ENCODE data around the gene ZNRF1. TPM values are rescaled to one million over a fixed set of nuclear protein-coding genes. Genes with fewer than 3 reads are reported as not detected.

ZNRF1 gene
- total RNA-seq, 1 experiment from 2014 or later, result 13.7 TPM

GRCh38 chr16:75147968-75148310, 149.1 kb downstream of the ZNRF1 start:
- no peak for DNase-seq (ENCODE audit: low spot score)

DNA sequence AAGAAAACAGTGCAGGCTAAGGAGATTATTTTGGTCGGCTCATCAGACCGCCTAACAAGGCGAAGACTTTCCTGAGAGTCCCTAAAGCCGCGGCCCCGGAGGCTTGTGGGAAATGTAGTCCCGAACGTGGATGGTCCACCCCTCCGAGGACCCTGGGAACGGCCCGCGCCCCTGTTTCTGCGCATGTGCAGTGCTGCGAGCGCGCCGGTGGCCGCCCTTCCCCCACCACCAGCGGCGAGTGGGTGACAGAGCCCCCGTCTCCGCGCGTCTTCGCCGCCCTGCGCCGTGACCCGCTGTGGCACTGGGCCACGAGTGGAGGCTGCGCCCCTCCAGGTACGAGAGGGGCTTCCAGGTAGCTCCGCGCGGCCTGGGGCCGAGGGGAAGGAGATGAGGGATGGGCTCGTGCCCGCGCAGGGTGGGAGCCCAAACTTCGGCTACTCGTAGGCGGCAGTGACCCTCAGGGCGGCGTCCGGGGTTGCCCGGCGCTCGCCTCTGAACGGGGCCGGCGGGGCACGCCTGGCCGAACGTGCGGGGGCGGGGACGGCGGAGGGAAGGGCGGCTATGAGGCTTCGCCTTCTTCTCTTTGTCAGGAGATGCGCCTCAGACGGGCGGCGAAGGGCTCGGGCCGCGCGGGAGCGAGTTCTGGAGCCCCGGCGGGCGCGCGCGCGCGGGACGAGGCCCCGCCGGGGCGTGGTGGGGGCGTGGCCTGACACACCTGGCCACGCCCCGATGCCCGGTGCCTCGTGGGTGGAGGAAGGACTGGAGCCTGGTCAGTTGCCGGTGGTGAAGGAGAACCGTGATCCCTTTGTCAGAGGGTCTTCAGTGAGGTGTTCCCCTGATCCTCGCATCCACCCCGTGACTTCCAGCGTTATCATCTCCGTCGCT, 149.7 kb downstream of the ZNRF1 start, which contains the start of gene ZFP1:
TSS of gene ZFP1 (plus strand) at position 214 of the 885 bp plus-strand sequence. CDS start 4,428 bp downstream, outside the sequence.
- DNase-seq (ENCODE audit: low spot score), result peak; percentile 90

GRCh38 chr16:75151798-75152197, 153.0 kb downstream of the ZNRF1 start:
- DNase-seq (ENCODE audit: low spot score), result no peak

DNA sequence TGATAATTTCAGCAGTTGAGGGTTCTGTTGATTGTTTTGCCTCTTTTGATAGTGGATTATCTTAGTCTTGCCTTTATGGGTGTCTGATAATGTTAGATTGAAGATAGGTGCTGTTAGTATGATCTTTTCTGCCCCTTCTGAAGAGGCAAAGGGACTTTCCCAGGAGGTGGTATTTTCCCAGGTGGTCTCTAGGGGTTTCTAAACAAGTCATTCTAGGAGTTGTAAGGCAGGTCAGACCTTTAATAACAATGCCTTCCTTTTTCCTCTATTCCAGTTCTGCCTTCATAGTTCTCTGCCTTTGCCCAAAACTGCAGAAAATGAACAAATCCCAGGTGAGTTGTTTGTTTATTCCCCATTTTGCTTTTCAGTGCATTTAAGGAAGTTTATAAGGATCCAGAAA, 153.8 kb downstream of the ZNRF1 start:
- DNase-seq (ENCODE audit: low spot score), result no peak

GRCh38 chr16:75160386-75160785, 161.6 kb downstream of the ZNRF1 start:
- DNase-seq (ENCODE audit: low spot score), result no peak

Other genes with a start within 250 kb of the ZNRF1 start
- gene FA2H, start 224.2 kb upstream of the ZNRF1 start, total RNA-seq (2014; rRNA removed; shearing (Covaris generic)), result 0.03 TPM in 1 of 2 replicates, not detected in the other
- gene WDR59, start 13.9 kb upstream of the ZNRF1 start, total RNA-seq (2014; rRNA removed; shearing (Covaris generic)), result 8.9 and 17.2 TPM in 2 replicates
- 0.65 and 2.1 TPM in 2 replicates for gene LDHD, start 117.8 kb downstream of the ZNRF1 start, total RNA-seq (2014; rRNA removed; shearing (Covaris generic))
- 16.4 and 24.2 TPM in 2 replicates for gene ZFP1, start 149.5 kb downstream of the ZNRF1 start, total RNA-seq (2014; rRNA removed; shearing (Covaris generic))
- gene CTRB2, start 208.1 kb downstream of the ZNRF1 start, total RNA-seq (2014; rRNA removed; shearing (Covaris generic)), result not detected in 2 replicates
- not detected in 2 replicates for gene CTRB1, start 220.0 kb downstream of the ZNRF1 start, total RNA-seq (2014; rRNA removed; shearing (Covaris generic))